HG03558 (cell line): Measurements from ENCODE around the gene RUFY2.
A peak's percentile ranks its signal among the peaks of the same experiment; 100 is the strongest.
"Not testable (repeated sequence)": the region's sequence is repeated elsewhere in the genome, so short reads cannot be mapped to it uniquely, and the experiment has no call there.

Experiments used
- ATAC-seq: cut with Tn5 transposase; IDR thresholded peaks from one replicate; pipeline ENCODE4 v1.9.1; 2021; ENCODE audit warnings: moderate number of reproducible peaks; ENCODE audit not compliant: unreplicated experiment; ENCODE audit errors: extremely low read depth

The RUFY2 gene

GRCh38 chr10:68406815-68407548 lies at the start of gene RUFY2:
Gene RUFY2 (minus strand): TSS chr10:68407277. CDS start chr10:68407189, 88 bp downstream.
- ATAC-seq, result peak; percentile 90

- not testable (repeated sequence) for ATAC-seq
These were observed 42.6 kb upstream of the RUFY2 start for GRCh38 chr10:68449698-68450097.

- no peak for ATAC-seq
These were observed 39.1 kb upstream of the RUFY2 start for GRCh38 chr10:68446179-68446578.

GRCh38 chr10:68442971-68443370 lies 35.9 kb upstream of the RUFY2 start:
- no peak for ATAC-seq

- no peak for ATAC-seq
These were observed 33.8 kb upstream of the RUFY2 start for GRCh38 chr10:68440898-68441297.

GRCh38 chr10:68435803-68436202 lies 28.7 kb upstream of the RUFY2 start:
- no peak for ATAC-seq

GRCh38 chr10:68434657-68435056 lies 27.6 kb upstream of the RUFY2 start:
- ATAC-seq, result no peak

GRCh38 chr10:68428396-68429104 lies 21.5 kb upstream of the RUFY2 start:
- no peak for ATAC-seq

GRCh38 chr10:68424454-68425014 lies 17.5 kb upstream of the RUFY2 start:
- ATAC-seq, result no peak

GRCh38 chr10:68423522-68423921 lies 16.4 kb upstream of the RUFY2 start:
- no peak for ATAC-seq

GRCh38 chr10:68419376-68419775 lies 12.3 kb upstream of the RUFY2 start:
- no peak for ATAC-seq

GRCh38 chr10:68408898-68409518 lies 1.9 kb upstream of the RUFY2 start:
- no peak for ATAC-seq

GRCh38 chr10:68406111-68406814 lies 814 bp downstream of the RUFY2 start:
- ATAC-seq, result no peak

GRCh38 chr10:68403701-68404100 lies 3.4 kb downstream of the RUFY2 start:
- ATAC-seq, result no peak

- ATAC-seq, result no peak
These were observed 4.8 kb downstream of the RUFY2 start for GRCh38 chr10:68402276-68402675.

- no peak for ATAC-seq
These were observed 10.1 kb downstream of the RUFY2 start for GRCh38 chr10:68397005-68397404.

- ATAC-seq, result no peak
These were observed 21.3 kb downstream of the RUFY2 start for GRCh38 chr10:68385740-68386139.

- no peak for ATAC-seq
These were observed 35.5 kb downstream of the RUFY2 start for GRCh38 chr10:68371604-68372003.

GRCh38 chr10:68367121-68367520 lies 40.0 kb downstream of the RUFY2 start:
- ATAC-seq, result no peak

- no peak for ATAC-seq
These were observed 40.5 kb downstream of the RUFY2 start for GRCh38 chr10:68366600-68366999.
